Measurements from ENCODE around the gene RRP12.

DNA sequence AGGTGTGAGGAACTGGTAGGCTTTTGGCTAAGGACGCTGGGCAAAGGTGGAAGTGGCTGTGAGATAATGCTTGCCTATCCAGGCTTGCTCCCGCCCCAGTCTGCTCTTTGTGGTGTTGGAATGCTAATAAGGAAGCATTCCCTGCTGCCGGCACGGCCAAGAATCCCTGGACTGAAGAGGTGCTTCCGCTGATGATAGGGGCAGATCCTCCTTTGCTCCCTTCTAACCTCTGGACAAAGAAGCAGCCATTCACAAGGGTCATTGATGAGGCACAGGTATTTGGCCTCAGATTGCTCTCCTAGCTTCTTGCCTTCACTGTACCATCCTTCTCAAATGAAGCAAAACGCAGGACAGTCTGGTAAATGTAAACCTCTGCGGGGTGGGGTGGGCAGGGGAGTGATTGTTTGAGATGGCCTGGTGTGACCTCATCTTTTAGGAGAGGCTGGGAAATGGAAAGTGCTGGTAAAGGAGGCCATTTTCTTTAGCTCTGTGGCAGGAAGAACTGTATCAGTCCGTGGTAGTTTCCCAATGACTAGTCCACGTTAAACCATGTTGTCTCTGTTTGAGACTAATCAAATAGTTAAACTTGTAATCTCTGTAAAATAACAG lies 26.5 kb upstream of the RRP12 start:
- TF ChIP-seq POLR2AphosphoS5 (IDR thresholded peaks at IDR 0.05; ENCODE audit: low read depth, low read length) (no peak), POLR2A (IDR thresholded peaks at IDR 0.05; ENCODE audit: low read depth, low read length) (0 out of 2 replicates have a peak, but pooled peaks have one; percentile 23), TAF1 (IDR thresholded peaks at IDR 0.05; ENCODE audit: low read depth, low read length) (no peak)

Data from GM12891 (cell line).